WERI-Rb-1 (cell line): ENCODE measurements around the gene STEAP3.

Source experiments
- DNase-seq: peaks from one replicate; pipeline ENCODE4 v3.0.0-alpha.2; 2020
- H3K27ac ChIP-seq: fragments of 250-450 bp; sonication (Bioruptor Pico); 2 replicates; pipeline ENCODE4 v1.5.1; 2020; ENCODE audit warnings: mild to moderate bottlenecking, moderate library complexity
- H3K27me3 ChIP-seq: fragments of 250-450 bp; sonication (Bioruptor Pico); 2 replicates; pipeline ENCODE4 v1.5.1; 2021; ENCODE audit warnings: mild to moderate bottlenecking, low read depth, moderate library complexity; ENCODE audit not compliant: insufficient read depth, severe bottlenecking
- H3K36me3 ChIP-seq: fragments of 250-450 bp; sonication (Bioruptor Pico); 2 replicates; pipeline ENCODE4 v1.5.1; 2020; ENCODE audit warnings: mild to moderate bottlenecking, moderate library complexity
- H3K4me3 ChIP-seq: 2 replicates; pipeline ENCODE4 v1.5.1; 2011; ENCODE audit warnings: low read depth, mild to moderate bottlenecking, control low read depth, low read length
- H3K9me3 ChIP-seq: fragments of 250-450 bp; sonication (Bioruptor Pico); 2 replicates; pipeline ENCODE4 v1.5.1; 2021; ENCODE audit warnings: mild to moderate bottlenecking, moderate library complexity; ENCODE audit not compliant: severe bottlenecking
- CTCF ChIP-seq: IDR thresholded peaks from 2 replicates; pipeline ENCODE4 v1.5.1; 2011; ENCODE audit warnings: low read depth, mild to moderate bottlenecking, control low read depth, inconsistent platforms, low read length

STEAP3 gene

GRCh38 chr2:119247844-119248271 lies 24.2 kb downstream of the STEAP3 start:
- Histone ChIP-seq H3K36me3 (peaks cover 16% of the 10 kb centered on the region), H3K27ac (no peak overlapping the region), H3K4me3 (no peak overlapping the region), H3K27me3 (no peaks in the 10 kb centered on the region), H3K9me3 (no peaks in the 10 kb centered on the region)
- no peak for DNase-seq
- no peak for TF ChIP-seq CTCF

DNA sequence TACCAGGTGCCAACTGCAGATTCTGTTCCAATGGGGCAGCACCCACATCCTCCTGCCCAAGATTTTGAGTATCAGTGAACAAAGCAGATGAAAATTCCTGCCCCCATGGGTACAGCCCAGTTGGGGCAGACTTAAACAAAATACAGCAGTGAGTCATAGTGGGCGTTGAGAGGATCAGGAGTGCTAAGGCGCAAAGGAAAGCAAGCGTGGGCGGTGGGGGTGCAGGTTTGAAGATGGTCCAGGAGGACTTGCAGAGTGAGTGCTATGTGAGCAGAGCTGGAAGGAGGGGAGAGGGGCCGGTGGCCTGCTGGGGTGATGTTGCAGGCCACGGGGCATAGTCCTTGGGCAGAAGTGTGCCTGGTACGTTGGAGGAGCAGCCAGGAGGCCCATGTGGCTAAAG lies 24.7 kb downstream of the STEAP3 start:
- Histone ChIP-seq H3K27me3 (no peaks in the 10 kb centered on the region), H3K27ac (no peak overlapping the region), H3K36me3 (peaks cover 16% of the 10 kb centered on the region), H3K4me3 (no peak overlapping the region), H3K9me3 (no peaks in the 10 kb centered on the region)
- TF ChIP-seq CTCF: no peak
- no peak for DNase-seq

DNA sequence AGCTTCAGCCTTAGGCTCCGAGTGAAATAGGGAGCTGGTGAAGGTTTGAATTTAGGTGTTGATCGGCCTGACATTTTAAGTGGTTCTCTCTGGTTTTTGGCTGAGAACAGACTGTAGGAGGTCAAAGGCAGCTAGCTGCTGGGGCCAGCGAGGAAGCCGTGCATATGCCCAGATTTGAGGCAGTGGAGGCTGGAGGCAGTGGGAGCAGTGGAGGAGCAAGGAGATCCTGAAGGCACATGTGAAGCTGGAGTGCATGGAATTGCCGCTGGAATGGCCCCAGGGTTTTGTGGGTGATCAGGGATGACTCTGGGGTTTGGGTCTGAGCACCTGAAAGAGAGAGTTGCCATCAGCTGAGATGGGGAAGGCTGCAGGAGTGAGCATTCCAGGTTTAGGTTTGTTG lies 25.1 kb downstream of the STEAP3 start:
- H3K9me3 ChIP-seq: no peaks in the 10 kb centered on the region
- H3K27ac ChIP-seq: no peak overlapping the region
- DNase-seq: no peak
- no peak overlapping the region for H3K4me3 ChIP-seq
- no peak for TF ChIP-seq CTCF
- peaks cover 16% of the 10 kb centered on the region for H3K36me3 ChIP-seq
- H3K27me3 ChIP-seq: no peaks in the 10 kb centered on the region

- peaks cover 16% of the 10 kb centered on the region for H3K36me3 ChIP-seq
- no peak overlapping the region for H3K27ac ChIP-seq
- no peak overlapping the region for H3K4me3 ChIP-seq
- no peaks in the 10 kb centered on the region for H3K27me3 ChIP-seq
- no peak for TF ChIP-seq CTCF
- DNase-seq: no peak
- H3K9me3 ChIP-seq: no peaks in the 10 kb centered on the region
These were observed 25.7 kb downstream of the STEAP3 start for GRCh38 chr2:119249311-119249710.

- Histone ChIP-seq H3K27ac (no peak overlapping the region), H3K36me3 (peaks cover 16% of the 10 kb centered on the region)
These were observed 26.5 kb downstream of the STEAP3 start for GRCh38 chr2:119249855-119250717.

More at GRCh38 chr2:119249855-119250717, 26.5 kb downstream of the STEAP3 start:
- Histone ChIP-seq H3K27me3 (no peaks in the 10 kb centered on the region), H3K4me3 (no peak overlapping the region), H3K9me3 (no peaks in the 10 kb centered on the region)
- DNase-seq: no peak
- no peak for TF ChIP-seq CTCF
